Kidney (tissue), 14 donors: Measurements from ENCODE around the gene LMNTD2. TPM values are rescaled to one million over a fixed set of nuclear protein-coding genes. Genes with fewer than 3 reads are reported as not detected.

Source experiments
- DNase-seq, 5 donors: peaks; one replicate each; pipeline ENCODE4 v3.0.0-alpha.2; 2013 to 2020
- FAIRE-seq: peaks from 2 replicates; lab custom pipeline; 2012; peaks lifted over from hg19 to GRCh38; lab: Jason Lieb, UNC
- H3K27ac ChIP-seq, 2 donors: one replicate each; pipeline ENCODE4 v1.7.0; 2013; ENCODE audit warnings: low read depth in 2 of 2, low read length in 2 of 2, inconsistent platforms in 1 of 2
- H3K27me3 ChIP-seq: one replicate; pipeline ENCODE4 v1.7.1; 2013; ENCODE audit warnings: low read length, inconsistent platforms; ENCODE audit not compliant: control insufficient read depth, insufficient read depth
- H3K36me3 ChIP-seq, 3 donors: one replicate each; pipeline versions ENCODE4 v1.7.0 to v1.7.1; 2013; ENCODE audit warnings: low read length in 3 of 3, control low read depth in 1 of 3, inconsistent platforms in 1 of 3; ENCODE audit not compliant: insufficient read depth in 3 of 3, control insufficient read depth in 2 of 3
- H3K4me1 ChIP-seq, 3 donors: one replicate each; pipeline versions ENCODE4 v1.7.0 to v1.7.1; 2013; ENCODE audit warnings: low read length in 3 of 3, inconsistent platforms in 1 of 3, low read depth in 1 of 3; ENCODE audit not compliant: control insufficient read depth in 2 of 3, insufficient read depth in 2 of 3
- H3K4me3 ChIP-seq, 3 donors: one replicate each; pipeline versions ENCODE4 v1.7.0 to v1.8.1; 2013; ENCODE audit warnings: low read length in 3 of 3, control low read depth in 1 of 3, inconsistent platforms in 1 of 3
- H3K9ac ChIP-seq, 3 donors: one replicate each; pipeline versions ENCODE4 v1.7.0 to v1.7.1; 2013; ENCODE audit warnings: low read length in 3 of 3, control low read depth in 1 of 3, inconsistent platforms in 1 of 3
- H3K9me3 ChIP-seq, 3 donors: one replicate each; pipeline versions ENCODE4 v1.7.0 to v1.7.1; 2013; ENCODE audit warnings: low read length in 3 of 3, control low read depth in 1 of 3, inconsistent platforms in 1 of 3; ENCODE audit not compliant: control insufficient read depth in 2 of 3, insufficient read depth in 1 of 3
- CTCF ChIP-seq: IDR thresholded peaks from 3 replicates; pipeline ENCODE4 v1.5.1; 2012; ENCODE audit warnings: mild to moderate bottlenecking, moderate library complexity, borderline replicate concordance; ENCODE audit not compliant: insufficient read depth; ENCODE audit errors: extremely low read depth
- intact Hi-C: fragments of 100-400 bp; cut with DNase I; formaldehyde crosslinking; loops from one replicate; pipeline ENCODE4 v1.11.1; 2022
- polyA plus RNA-seq: library from polyadenylated mRNA; stranded (reverse); fragments of 350-450 nt; fragmentation: Illumina TruSeq; extraction: RNeasy Lipid Tissue Mini Kit (QIAGEN cat#74804); gene quantifications from one replicate; pipeline ENCODE4 v1.2.3, GENCODE V29; 2014; ENCODE audit warnings: low read depth, low replicate concordance; ENCODE audit not compliant: insufficient read depth
- total RNA-seq: library from RNA; stranded (reverse); fragmentation: NEBNext Ultra II Directional; extraction: Animal tissue kit (Norgen Biotek cat#: 25700); gene quantifications from one replicate; pipeline ENCODE4 v1.2.1, GENCODE V29; 2021
- donor health status: control.
- donor health status: control.
- donor health status: control.
- donor health status: control.
- donor health status: control.
- donor health status: DM: yes; HTN: yes; CAD: no.
- donor health status: Normal renal cell carcinoma (clear cell type).

LMNTD2 gene
- total and polyA plus RNA-seq, 2 donors from 2014 or later, result 6.2 to 8.0 TPM

- Histone ChIP-seq H3K9me3 (no peaks in the 10 kb centered on the region), H3K9ac (no peak overlapping the region), H3K36me3 (no peaks in the 10 kb centered on the region), H3K4me1 (peaks cover 0 to 35% (median 17%) of the 10 kb centered on the region in 3 donors), H3K27me3 (no peaks in the 10 kb centered on the region), H3K27ac (no peak overlapping the region), H3K4me3 (no peak overlapping the region)
- TF ChIP-seq CTCF, result no peak
- DNase-seq (peak in 2 of 5 donors; percentile 60 to 76), FAIRE-seq (no peak)
- intact Hi-C loops, result no loop called here
These were observed 12.7 kb upstream of the LMNTD2 start for GRCh38 chr11:573146-573759.

DNA sequence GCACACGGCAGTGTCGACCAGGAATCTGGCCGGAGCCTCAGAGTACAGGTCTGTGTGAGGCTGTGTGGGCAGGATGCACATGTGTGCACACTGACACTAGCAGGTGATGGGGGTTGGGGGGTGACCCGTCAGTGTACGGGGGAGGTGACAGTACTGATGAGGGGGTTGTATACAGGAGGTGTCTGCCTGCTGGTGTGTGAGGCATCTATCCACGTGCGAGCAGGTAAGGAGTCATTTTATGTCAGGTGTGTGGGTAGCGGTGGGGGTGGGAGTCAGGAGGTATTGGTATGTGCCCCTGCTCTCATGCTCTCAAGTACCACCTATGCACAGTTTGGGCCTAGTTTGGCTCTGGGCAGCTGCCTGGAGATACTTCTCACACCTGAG lies 11.3 kb upstream of the LMNTD2 start:
- FAIRE-seq (no peak), DNase-seq (peak in 1 of 5 donors; percentile 62)
- no peaks in the 10 kb centered on the region for H3K27me3 ChIP-seq
- H3K4me3 ChIP-seq, result no peak overlapping the region
- intact Hi-C loops, result no loop called here
- H3K4me1 ChIP-seq, result peaks cover 0 to 25% (median 8%) of the 10 kb centered on the region in 3 donors
- no peak overlapping the region for H3K27ac ChIP-seq
- no peaks in the 10 kb centered on the region for H3K9me3 ChIP-seq
- H3K9ac ChIP-seq, result no peak overlapping the region
- TF ChIP-seq CTCF, result no peak
- H3K36me3 ChIP-seq, result no peaks in the 10 kb centered on the region

DNA sequence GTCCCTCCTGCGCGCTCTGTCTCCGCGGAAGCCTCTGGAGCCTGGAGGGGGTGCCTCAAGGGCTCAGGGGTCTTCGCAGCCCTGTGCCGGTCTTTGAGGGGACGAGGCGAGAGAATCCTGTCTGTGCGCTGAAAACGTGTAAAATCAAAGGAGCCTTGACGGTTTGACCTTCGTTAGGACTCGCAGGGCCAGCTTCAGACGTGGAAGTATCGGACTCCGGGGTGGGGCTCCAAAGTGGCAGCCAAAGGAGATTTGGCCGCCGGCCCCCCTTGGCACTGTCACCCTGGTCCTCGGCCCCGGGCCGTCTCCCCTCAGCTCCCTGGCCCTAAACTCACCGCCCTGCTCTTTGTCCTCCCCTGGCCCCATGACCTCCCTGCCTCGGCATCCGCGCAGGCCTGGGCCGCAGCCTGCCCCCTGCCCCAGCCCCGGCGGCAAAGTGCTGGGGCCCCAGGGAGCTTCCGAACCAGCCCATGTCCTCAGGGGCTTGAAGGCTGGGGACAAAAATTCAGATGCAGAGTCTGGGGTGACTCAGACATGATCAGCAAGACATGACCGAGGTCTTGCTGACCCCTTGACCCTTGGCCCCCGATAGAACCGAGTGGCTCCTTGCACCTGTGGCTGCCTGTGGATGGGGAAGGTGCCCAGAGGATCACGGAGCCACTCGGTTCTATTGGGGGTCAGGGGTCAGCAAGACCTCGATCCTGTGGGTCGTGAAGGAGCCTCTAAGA lies 8.8 kb upstream of the LMNTD2 start:
- no peak for TF ChIP-seq CTCF
- no peaks in the 10 kb centered on the region for H3K27me3 ChIP-seq
- intact Hi-C loops, result no loop called here
- H3K27ac ChIP-seq, result no peak overlapping the region
- FAIRE-seq (no peak), DNase-seq (peak in 2 of 5 donors; percentile 79 to 82)
- H3K9me3 ChIP-seq, result no peaks in the 10 kb centered on the region
- peak overlapping the region in 1 of 3 donors; percentile 69 for H3K9ac ChIP-seq
- H3K4me1 ChIP-seq, result peaks cover 0 to 21% (median 8%) of the 10 kb centered on the region in 3 donors
- H3K36me3 ChIP-seq, result no peaks in the 10 kb centered on the region
- peak overlapping the region in 2 of 3 donors; percentile 48 to 60 for H3K4me3 ChIP-seq
